Heart left ventricle (tissue), 16 donors: Measurements from ENCODE around the gene SLC30A10. TPM values are rescaled to one million over a fixed set of nuclear protein-coding genes. Genes with fewer than 3 reads are reported as not detected.

Experiments
- ATAC-seq, 4 donors: fragments of 200-7000 bp; cut with Tn5 transposase; one replicate each; pipeline ENCODE4 v1.9.1; 2020 to 2022; ENCODE audit warnings: moderate library complexity in 4 of 4, mild to moderate bottlenecking in 3 of 4, moderate number of reproducible peaks in 1 of 4
- DNase-seq, 5 donors: peaks; one replicate each; pipeline ENCODE4 v3.0.0-alpha.2; 2020
- H3K27ac ChIP-seq, 12 donors: fragments of 200-600 bp; sonication (generic) in 4 of 12; one replicate each; pipeline versions ENCODE4 v1.5.0 to v1.8.0; 2016 to 2022; ENCODE audit warnings: mild to moderate bottlenecking in 2 of 12
- H3K27me3 ChIP-seq, 9 donors: fragments of 200-600 bp; sonication (generic) in 2 of 9; one replicate each; pipeline versions ENCODE4 v1.5.1 to v1.8.0; 2016 to 2022; ENCODE audit warnings: mild to moderate bottlenecking in 3 of 9
- H3K36me3 ChIP-seq, 9 donors: fragments of 200-600 bp; sonication (generic) in 2 of 9; one replicate each; pipeline versions ENCODE4 v1.5.0 to v1.8.0; 2018 to 2022; ENCODE audit warnings: mild to moderate bottlenecking in 2 of 9
- H3K4me1 ChIP-seq, 12 donors: fragments of 200-600 bp; sonication (generic) in 4 of 12; one replicate each; pipeline versions ENCODE4 v1.5.0 to v1.8.0; 2016 to 2022; ENCODE audit warnings: mild to moderate bottlenecking in 3 of 12
- H3K4me3 ChIP-seq, 12 donors: fragments of 200-600 bp; sonication (generic) in 4 of 12; one replicate each; pipeline versions ENCODE4 v1.5.0 to v1.8.0; 2017 to 2022; ENCODE audit warnings: mild to moderate bottlenecking in 9 of 12, moderate library complexity in 4 of 12
- H3K9me3 ChIP-seq, 12 donors: fragments of 200-600 bp; sonication (generic) in 4 of 12; one replicate each; pipeline versions ENCODE4 v1.5.0 to v1.8.0; 2016 to 2022; ENCODE audit warnings: mild to moderate bottlenecking in 1 of 12
- POLR2A ChIP-seq, 2 donors: fragments of 450-650 bp; IDR thresholded peaks; one replicate each; pipeline ENCODE4 v1.6.1; 2017; ENCODE audit warnings: antibody characterized with exemption in 2 of 2, mild to moderate bottlenecking in 2 of 2, moderate library complexity in 2 of 2
- WGBS, 4 donors: extraction: QIAGEN DNeasy Blood & Tissue Kit in 2 of 4; methylation state at CpG; one replicate each; pipeline versions ENCODE4 v1.1.5 to v1.1.7; 2013 to 2018; 5-methylcytosine and 5-hydroxymethylcytosine counted together
- intact Hi-C, 10 donors: fragments of 100-400 bp; cut with DNase I; formaldehyde crosslinking; loops; one replicate each; pipeline versions ENCODE4 v1.11.1 to v1.14.2; 2022
- polyA plus RNA-seq, 2 donors: library from polyadenylated mRNA; stranded (reverse); fragments of 200-250 nt; gene quantifications; one replicate each; pipeline ENCODE4 v1.2.3, GENCODE V29; 2013
- total RNA-seq, 9 donors: library from RNA; depleted of rRNA in 2 of 9; stranded (reverse); fragments of >200 nt in 2 of 9; fragmentation: NEBNext Ultra II Directional in 3 of 9; extraction: Animal tissue kit (Norgen Biotek cat#: 25700) in 3 of 9; gene quantifications; one replicate each; pipeline versions ENCODE4 v1.1.0 to v1.2.4, GENCODE V29; 2016 to 2023
- TF ChIP-seq, protein P1 (sequence below), 12 donors: fragments of 200-600 bp; sonication (generic) in 4 of 12; IDR thresholded peaks; one replicate each; pipeline versions ENCODE4 v1.5.0 to v1.8.0; 2018 to 2022; ENCODE audit warnings: antibody characterized with exemption in 12 of 12, mild to moderate bottlenecking in 5 of 12
- donor health status: ischemic (EF 13 %, LVEDD 7.1; RV severe dilation, severe dysfunction).
- donor health status: healthy with polysubstance abuse.
- donor health status: DM: no; HTN: yes; CAD: no.
- donor health status: DM: no; HTN: no; CAD: no.
- donor health status: ischemic (EF 25% LVEDD 6.9; RV normal size, moderate dysfunction).
- donor health status: ischemic (EF 25% LVEDD 5.7; RV mildly dilated, moderate dysfunction).
- donor health status: healthy.
- donor health status: DM: yes; HTN: yes; CAD: no.
- donor health status: ischemic (EF 35%, LVEDD 5.7; RV mildly dilated, moderate dysfunction).
- donor health status: nonischemic (EF 11% LVEDD 7.7; RV severe dilation, severe dysfunction).
- donor health status: DM: yes; HTN: yes; CAD: no.
- donor health status: PGD.
- donor health status: ischemic (EF 29% LVEDD 5.4; RV normal size, mild dysfunction).
- donor health status: nonischemic (EF 23%, LVEDD 6.1; RV moderate dilation, normal function).

Gene SLC30A10
- total and polyA plus RNA-seq, 11 donors, result 0.08 to 0.55 (median 0.16) TPM; not detected in 6

DNA sequence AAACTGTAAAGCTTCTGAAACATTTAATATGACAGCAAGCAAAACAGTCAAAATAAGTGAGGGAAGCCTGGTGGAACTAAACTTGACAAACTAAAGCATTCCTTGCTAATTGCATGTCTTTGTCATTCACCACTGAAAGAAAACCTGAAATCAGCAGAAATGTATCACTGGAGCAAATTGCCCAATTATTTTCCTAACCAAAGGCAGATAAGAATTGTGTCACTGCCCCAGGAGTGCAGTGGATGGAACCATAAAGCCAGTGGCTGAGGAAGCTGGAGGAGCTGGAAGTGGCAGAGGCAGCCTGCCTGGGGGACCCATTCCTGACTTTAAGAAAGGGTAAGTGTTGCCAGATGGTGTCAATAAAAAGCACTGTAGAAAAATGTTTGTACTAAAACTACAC, 2.7 kb upstream of the SLC30A10 start:
- Histone ChIP-seq H3K27ac (no peak overlapping the region), H3K4me3 (no peak overlapping the region), H3K9me3 (no peaks in the 10 kb centered on the region), H3K36me3 (no peaks in the 10 kb centered on the region), H3K4me1 (peaks cover 0 to 12% (median 5%) of the 10 kb centered on the region in 12 donors), H3K27me3 (peaks cover 4 to 33% (median 13%) of the 10 kb centered on the region in 9 donors)
- TF ChIP-seq POLR2A (IDR thresholded peaks at IDR 0.05), result no peak
- TF ChIP-seq, protein P1, sequence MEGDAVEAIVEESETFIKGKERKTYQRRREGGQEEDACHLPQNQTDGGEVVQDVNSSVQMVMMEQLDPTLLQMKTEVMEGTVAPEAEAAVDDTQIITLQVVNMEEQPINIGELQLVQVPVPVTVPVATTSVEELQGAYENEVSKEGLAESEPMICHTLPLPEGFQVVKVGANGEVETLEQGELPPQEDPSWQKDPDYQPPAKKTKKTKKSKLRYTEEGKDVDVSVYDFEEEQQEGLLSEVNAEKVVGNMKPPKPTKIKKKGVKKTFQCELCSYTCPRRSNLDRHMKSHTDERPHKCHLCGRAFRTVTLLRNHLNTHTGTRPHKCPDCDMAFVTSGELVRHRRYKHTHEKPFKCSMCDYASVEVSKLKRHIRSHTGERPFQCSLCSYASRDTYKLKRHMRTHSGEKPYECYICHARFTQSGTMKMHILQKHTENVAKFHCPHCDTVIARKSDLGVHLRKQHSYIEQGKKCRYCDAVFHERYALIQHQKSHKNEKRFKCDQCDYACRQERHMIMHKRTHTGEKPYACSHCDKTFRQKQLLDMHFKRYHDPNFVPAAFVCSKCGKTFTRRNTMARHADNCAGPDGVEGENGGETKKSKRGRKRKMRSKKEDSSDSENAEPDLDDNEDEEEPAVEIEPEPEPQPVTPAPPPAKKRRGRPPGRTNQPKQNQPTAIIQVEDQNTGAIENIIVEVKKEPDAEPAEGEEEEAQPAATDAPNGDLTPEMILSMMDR (IDR thresholded peaks at IDR 0.05), result no peak
- intact Hi-C loops, result no loop called here
- DNase-seq, result no peak
- ATAC-seq, result no peak

DNA sequence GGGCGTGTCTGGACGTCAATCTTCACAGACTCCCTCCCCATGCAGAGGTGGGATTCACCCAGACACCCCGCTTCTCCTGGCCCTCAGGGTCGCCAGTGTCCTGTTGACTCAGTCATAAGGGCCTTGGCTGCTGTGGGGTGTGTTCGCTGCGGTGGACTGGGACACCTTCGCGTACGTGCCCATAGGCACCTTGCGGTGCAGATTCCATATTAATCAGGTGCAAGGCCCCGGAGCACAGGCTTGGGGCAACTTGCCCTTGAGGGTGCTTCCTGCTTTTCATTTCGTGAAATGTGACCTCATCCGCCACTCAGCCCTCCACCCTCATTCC, 398 bp upstream of the SLC30A10 start:
- 43 to 58% (median 44%) methylated on average over 12 to 13 of the region's 13 CpGs for WGBS, 4 donors
- Histone ChIP-seq H3K4me3 (peak overlapping the region in 11 of 12 donors; percentile 30 to 59 (median 47)), H3K36me3 (no peaks in the 10 kb centered on the region), H3K27me3 (peaks cover 4 to 41% (median 13%) of the 10 kb centered on the region in 9 donors), H3K9me3 (no peaks in the 10 kb centered on the region), H3K27ac (no peak overlapping the region), H3K4me1 (peaks cover 0 to 12% (median 5%) of the 10 kb centered on the region in 12 donors)
- TF ChIP-seq, protein P1 (IDR thresholded peaks at IDR 0.05), result no peak
- no peak for TF ChIP-seq POLR2A (IDR thresholded peaks at IDR 0.05)
- ATAC-seq (no peak), DNase-seq (no peak)
- intact Hi-C loops, result no loop called here

DNA sequence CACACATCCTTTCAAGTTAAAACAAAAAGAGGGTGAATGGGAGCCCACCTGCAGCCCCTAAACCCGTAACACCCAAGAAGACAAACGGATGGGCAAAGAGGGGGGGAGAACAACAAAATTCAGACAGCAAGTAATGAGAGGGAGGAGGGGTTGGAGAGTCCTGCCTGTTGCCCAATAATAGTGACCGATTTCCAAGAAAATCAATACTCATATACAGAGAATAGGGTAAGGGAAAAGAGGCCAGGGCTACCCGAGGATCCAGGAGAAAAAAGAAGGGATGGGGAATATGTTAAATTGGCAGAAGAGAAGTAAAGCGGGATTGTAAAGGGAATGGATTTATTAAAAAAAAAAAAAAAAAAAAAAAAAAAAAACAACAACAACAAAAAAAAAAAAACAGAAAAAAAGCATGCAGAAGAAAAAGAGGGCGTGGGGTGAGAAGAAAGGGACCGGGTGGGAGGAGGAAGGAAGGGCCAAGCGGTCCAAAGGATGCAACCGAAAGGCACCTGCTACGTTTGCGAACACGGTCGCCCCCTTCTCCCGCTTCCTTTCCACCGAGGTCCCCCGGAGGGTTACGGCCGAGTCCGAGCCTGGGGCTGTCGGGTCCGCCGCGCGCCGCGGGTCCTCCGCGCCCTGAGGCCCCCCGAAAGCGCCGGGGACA, 930 bp downstream of the SLC30A10 start:
- DNase-seq, result no peak
- no peak for ATAC-seq
- no peak for TF ChIP-seq POLR2A (IDR thresholded peaks at IDR 0.05)
- TF ChIP-seq, protein P1 (IDR thresholded peaks at IDR 0.05), result no peak
- Histone ChIP-seq H3K36me3 (no peaks in the 10 kb centered on the region), H3K9me3 (no peaks in the 10 kb centered on the region), H3K4me3 (peak overlapping the region; percentile 30 to 59 (median 46)), H3K27ac (no peak overlapping the region), H3K4me1 (peaks cover 0 to 12% (median 5%) of the 10 kb centered on the region in 12 donors), H3K27me3 (peaks cover 4 to 41% (median 13%) of the 10 kb centered on the region in 9 donors)
- intact Hi-C loops, result no loop called here
- 18 to 21% (median 19%) methylated on average over 31 of the region's 31 CpGs for WGBS, 4 donors

DNA sequence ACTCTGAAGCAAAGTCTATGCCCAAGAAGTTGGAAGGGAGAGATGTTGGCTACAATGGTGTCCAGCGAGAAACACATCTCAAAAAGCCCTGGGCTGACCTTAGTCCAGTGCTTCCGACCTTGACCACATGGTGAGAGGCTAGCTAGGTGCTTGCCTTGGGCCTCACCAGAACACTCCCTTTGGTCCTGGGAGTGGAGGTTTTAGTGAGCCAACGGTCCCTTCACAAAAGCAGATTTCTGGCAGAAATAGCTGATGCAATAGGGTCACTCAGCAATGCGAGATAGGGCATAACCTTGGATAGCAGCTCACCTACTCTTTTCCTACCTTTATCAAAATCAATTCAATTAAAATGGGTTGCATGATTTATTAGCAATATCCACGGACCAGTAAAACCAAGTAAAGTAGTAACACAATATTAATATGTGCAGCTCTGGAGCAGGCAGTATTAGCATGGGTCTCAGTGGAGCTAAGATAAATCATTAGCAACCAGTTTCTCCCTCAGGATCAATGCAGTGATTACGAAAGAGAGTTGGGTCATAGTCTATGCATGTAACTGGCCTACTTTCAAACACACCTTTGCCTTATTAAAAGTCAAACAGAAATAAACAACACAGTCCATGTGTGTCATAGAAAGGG, 1.9 kb downstream of the SLC30A10 start:
- Histone ChIP-seq H3K4me1 (peaks cover 0 to 12% (median 5%) of the 10 kb centered on the region in 12 donors), H3K4me3 (no peak overlapping the region), H3K9me3 (no peaks in the 10 kb centered on the region), H3K36me3 (no peaks in the 10 kb centered on the region), H3K27me3 (peaks cover 4 to 41% (median 13%) of the 10 kb centered on the region in 9 donors), H3K27ac (no peak overlapping the region)
- WGBS, 4 donors, result 92 to 95% (median 93%) methylated on average over 6 of the region's 6 CpGs
- intact Hi-C loops, result no loop called here
- no peak for ATAC-seq
- no peak for DNase-seq
- TF ChIP-seq, protein P1 (IDR thresholded peaks at IDR 0.05), result no peak
- no peak for TF ChIP-seq POLR2A (IDR thresholded peaks at IDR 0.05)
